Natural killer cell treated with Interleukin-12 subunit alpha and Interleukin-12 subunit beta and Interleukin-15 and Interleukin-18, amount 100 ng/mL, for 72 hours (primary cell): ENCODE results near the gene YWHAB. TPM values are rescaled to one million over a fixed set of nuclear protein-coding genes. Genes with fewer than 3 reads are reported as not detected.
A peak's percentile ranks its signal among the peaks of the same experiment; 100 is the strongest.

ENCODE experiments used
- ATAC-seq, 2 donors: fragments of 150-1000 bp; cut with Tn5 transposase in 1 of 2; sonication (Bioruptor Pico), chemical (Tn5 transposase) in 1 of 2; 2 replicates each; pipeline ENCODE4 v1.10.0; 2021
- DNase-seq: peaks from one replicate; pipeline ENCODE4 v3.0.0; 2022; ENCODE audit warnings: low spot score
- H3K27ac Mint-ChIP-seq, 2 donors: 1 replicate in 1 of 2; 2 replicates in 1 of 2; pipeline ENCODE4 v1.8.0; 2022; ENCODE audit warnings: mixed read lengths in 2 of 2, mild to moderate bottlenecking in 1 of 2, moderate library complexity in 1 of 2
- H3K27me3 Mint-ChIP-seq, 2 donors: 1 replicate in 1 of 2; 2 replicates in 1 of 2; pipeline ENCODE4 v1.8.0; 2022; ENCODE audit warnings: mixed read lengths in 2 of 2
- H3K36me3 Mint-ChIP-seq: one replicate; pipeline ENCODE4 v1.8.0; 2022; ENCODE audit warnings: mixed read lengths
- H3K4me1 Mint-ChIP-seq, 2 donors: 1 replicate in 1 of 2; 2 replicates in 1 of 2; pipeline ENCODE4 v1.8.0; 2022; ENCODE audit warnings: low read depth in 2 of 2, mixed read lengths in 2 of 2, mild to moderate bottlenecking in 1 of 2
- H3K4me3 Mint-ChIP-seq: one replicate; pipeline ENCODE4 v1.8.0; 2022; ENCODE audit warnings: mixed read lengths
- H3K9me3 Mint-ChIP-seq: 2 replicates; pipeline ENCODE4 v1.8.0; 2022; ENCODE audit warnings: mixed read lengths
- total RNA-seq, 2 donors: library from RNA; stranded (reverse); gene quantifications; one replicate each; pipeline ENCODE4 v1.2.3, GENCODE V29; 2022

YWHAB gene
- total RNA-seq, 2 donors from 2014 or later, result 189 to 283 TPM

DNA sequence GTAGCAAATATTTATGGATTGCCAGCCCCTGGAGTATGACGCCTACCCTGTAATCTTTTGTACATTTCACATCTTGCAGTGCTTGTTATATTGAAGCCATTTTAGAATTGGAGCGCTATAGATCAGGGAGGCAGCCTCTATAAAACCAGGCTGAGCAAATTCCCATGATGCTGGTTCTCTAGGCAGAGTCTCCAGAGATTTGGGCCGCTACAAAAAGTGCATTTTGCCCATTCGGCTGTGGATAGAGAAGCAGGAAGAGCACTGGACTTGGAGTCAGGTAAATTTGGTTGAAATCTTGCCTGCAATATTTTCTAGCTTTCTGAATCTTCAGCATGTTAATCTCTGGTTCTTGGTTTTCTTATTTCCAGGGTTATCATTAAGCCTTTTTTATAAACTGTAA lies 2.0 kb downstream of the YWHAB start:
- H3K9me3 Mint-ChIP-seq, result no peaks in the 10 kb centered on the region
- peaks cover 57 to 63% of the 10 kb centered on the region in 2 donors for H3K4me1 Mint-ChIP-seq
- ATAC-seq (no peak), DNase-seq (no peak)
- H3K27ac Mint-ChIP-seq, result peak overlapping the region; percentile 92 to 95
- H3K36me3 Mint-ChIP-seq, result no peaks in the 10 kb centered on the region
- no peaks in the 10 kb centered on the region for H3K27me3 Mint-ChIP-seq
- peak overlapping the region; percentile 97 for H3K4me3 Mint-ChIP-seq

DNA sequence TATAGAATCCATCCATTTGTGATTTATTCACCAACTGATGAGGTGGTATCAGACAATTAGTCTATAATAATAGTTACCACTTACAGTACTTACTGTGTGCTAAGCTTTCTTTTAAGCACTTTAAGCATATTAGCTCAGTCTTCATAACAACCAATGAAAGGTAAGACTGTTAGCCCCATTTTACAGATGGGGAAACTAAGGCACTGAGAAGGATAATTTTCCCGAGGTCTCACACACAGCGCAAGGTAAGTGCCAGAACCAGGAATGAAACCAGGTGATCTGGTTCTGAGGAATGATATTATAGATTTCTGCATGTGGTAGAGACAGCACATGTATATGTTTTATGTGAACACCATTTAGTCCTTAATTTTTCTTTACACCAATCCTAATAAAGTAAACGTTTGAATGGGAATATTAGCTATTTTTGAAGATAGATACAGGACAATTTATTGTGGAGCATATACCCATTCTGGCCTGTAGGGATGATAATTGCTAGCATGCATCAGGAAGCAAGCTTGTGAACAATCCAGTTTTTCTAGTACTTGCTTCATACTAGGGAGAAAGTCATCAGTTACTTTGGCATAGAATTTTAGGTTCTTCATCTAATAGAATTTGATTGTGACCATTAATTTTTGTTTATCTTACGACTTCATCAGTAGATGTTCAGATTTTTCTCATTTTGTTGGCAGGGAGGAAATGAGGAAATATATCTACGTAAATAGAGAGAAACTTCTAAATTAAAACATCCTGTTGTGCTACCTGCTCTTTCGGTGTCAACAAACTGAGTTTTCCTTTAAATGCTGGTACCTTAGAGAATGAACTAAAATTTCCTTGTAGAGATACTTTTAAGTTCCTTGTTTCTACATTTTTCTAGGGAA lies 3.0 kb downstream of the YWHAB start:
- no peaks in the 10 kb centered on the region for H3K27me3 Mint-ChIP-seq

DNA sequence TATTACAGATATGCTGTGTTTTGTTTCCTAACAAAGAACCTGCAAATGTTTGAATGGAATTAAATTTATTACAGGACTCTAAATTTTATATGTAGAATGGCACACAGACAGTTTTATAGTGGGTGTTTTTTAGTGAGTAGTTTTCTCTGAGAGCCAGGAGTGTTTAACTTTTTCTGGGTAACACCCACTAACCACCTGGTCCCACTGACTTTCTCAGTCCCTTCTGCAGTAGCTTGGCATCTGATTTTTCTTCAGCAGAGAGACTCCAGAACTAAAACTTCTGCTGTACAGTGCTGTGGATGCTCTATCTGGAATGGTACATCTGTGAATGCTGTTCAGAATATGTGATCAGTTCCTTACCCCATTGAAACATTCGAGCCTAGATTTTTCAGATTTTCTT lies 6.3 kb downstream of the YWHAB start:
- Mint-ChIP-seq H3K36me3 (peaks cover 5% of the 10 kb centered on the region), H3K27me3 (no peaks in the 10 kb centered on the region), H3K4me1 (peaks cover 70 to 82% of the 10 kb centered on the region in 2 donors), H3K27ac (peak overlapping the region; percentile 19 to 54), H3K9me3 (no peaks in the 10 kb centered on the region), H3K4me3 (peak overlapping the region; percentile 18)
- DNase-seq, result no peak
- no peak for ATAC-seq

More for the DNA sequence above, 3.0 kb downstream of the YWHAB start:
- peak overlapping the region; percentile 97 for H3K4me3 Mint-ChIP-seq
- DNase-seq (no peak), ATAC-seq (no peak)
- H3K36me3 Mint-ChIP-seq, result no peaks in the 10 kb centered on the region
- peaks cover 63 to 66% of the 10 kb centered on the region in 2 donors for H3K4me1 Mint-ChIP-seq
- H3K9me3 Mint-ChIP-seq, result no peaks in the 10 kb centered on the region
- peak overlapping the region; percentile 38 to 54 for H3K27ac Mint-ChIP-seq

DNA sequence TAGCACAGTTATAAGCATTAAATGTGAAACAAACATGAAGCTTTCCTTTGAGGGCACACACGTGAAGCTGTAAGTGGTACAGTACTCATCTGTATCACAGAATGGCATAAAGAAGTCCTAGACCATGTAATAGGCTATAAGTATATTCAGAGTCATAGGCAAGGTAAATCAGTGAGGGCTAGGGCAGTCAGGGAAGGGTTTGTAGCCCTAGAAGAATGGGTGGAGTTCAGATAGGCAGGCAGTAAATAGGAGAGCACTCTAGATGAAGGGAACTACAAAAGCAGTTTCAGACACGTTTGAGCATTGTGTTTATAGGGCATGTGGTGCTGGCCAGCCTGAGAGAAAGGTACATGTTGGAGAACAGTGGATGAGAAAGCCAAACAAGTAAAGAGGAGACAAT lies 9.5 kb downstream of the YWHAB start:
- Mint-ChIP-seq H3K9me3 (no peaks in the 10 kb centered on the region), H3K4me3 (peak overlapping the region; percentile 47), H3K4me1 (peaks cover 60 to 69% of the 10 kb centered on the region in 2 donors), H3K27ac (peak overlapping the region; percentile 20), H3K36me3 (peaks cover 10% of the 10 kb centered on the region), H3K27me3 (no peaks in the 10 kb centered on the region)
- no peak for ATAC-seq
- no peak for DNase-seq

DNA sequence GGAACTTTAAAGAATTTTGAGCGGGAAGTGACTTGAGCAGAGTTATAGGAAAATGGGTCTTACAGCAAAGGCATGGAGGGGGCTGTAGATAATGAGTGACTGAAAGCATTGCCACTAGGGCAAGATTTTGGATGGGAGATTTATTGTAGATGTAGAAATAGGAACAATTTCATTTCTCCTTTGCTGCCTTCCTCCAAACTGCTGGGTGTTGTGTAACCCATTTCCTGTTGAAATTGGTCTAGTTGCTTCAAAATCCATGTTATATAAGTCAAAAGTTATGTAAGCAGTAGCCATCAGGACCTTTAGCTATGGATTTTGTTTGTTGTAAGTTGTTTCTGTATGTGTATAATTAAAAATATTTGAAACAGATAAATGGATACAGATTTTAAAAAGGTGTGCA lies 11.1 kb downstream of the YWHAB start:
- ATAC-seq, result no peak
- H3K4me3 Mint-ChIP-seq, result peak overlapping the region; percentile 61
- peaks cover 10% of the 10 kb centered on the region for H3K36me3 Mint-ChIP-seq
- no peak for DNase-seq
- no peaks in the 10 kb centered on the region for H3K27me3 Mint-ChIP-seq
- H3K9me3 Mint-ChIP-seq, result no peaks in the 10 kb centered on the region
- H3K27ac Mint-ChIP-seq, result peak overlapping the region; percentile 20 to 73
- H3K4me1 Mint-ChIP-seq, result peaks cover 62 to 73% of the 10 kb centered on the region in 2 donors

DNA sequence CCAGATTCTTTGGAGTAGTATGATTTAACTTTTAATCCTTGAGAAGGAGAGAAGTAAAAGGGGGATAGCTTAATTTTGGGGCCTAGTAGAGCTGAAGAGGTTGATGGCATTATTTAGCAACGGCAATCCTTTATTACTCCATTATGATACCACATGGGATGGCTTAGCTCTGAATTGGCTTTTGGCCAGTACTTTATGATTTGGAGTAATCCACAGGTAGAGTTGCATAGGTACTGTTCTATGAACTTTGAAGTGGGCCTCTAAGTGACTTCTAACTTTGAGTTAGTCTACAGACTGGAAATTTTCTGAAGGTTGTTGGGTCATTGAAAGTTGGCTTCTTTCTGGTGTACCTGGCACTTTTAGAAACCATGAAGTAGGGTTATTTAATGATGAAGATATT lies 11.6 kb downstream of the YWHAB start:
- no peak for DNase-seq
- no peaks in the 10 kb centered on the region for H3K27me3 Mint-ChIP-seq
- H3K27ac Mint-ChIP-seq, result peak overlapping the region; percentile 20 to 28
- ATAC-seq, result no peak
- H3K4me1 Mint-ChIP-seq, result peaks cover 58 to 67% of the 10 kb centered on the region in 2 donors
- H3K9me3 Mint-ChIP-seq, result no peaks in the 10 kb centered on the region
- H3K36me3 Mint-ChIP-seq, result peaks cover 10% of the 10 kb centered on the region
- H3K4me3 Mint-ChIP-seq, result peak overlapping the region; percentile 30

DNA sequence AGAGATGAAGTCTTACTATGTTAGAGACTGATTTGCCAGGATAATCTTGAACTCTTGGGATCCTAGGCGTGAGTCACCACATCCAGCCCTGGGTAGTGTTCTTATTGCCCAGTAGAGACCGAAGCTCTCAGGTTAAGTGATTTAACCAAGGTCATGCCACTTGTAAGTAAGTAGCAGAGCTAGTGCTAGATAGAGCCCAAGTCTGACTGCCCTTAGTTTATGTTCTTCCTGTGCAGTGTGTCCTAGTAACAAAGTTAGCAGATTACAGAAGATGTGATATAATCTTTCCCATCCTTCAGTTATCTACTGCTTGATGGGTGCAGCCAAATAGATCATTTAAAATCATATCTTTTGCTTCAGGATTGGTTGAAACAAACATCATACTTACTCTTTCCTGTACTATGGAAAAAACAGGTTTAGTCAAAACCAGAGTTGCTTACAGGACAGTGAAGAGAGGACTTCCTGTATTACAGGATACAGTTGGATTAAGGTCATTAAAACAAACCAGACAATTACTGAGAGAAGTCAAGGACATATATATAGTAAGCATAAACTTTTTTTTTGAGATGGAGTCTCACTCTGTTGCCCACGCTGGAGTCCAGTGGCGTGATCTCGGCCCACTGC lies 14.8 kb downstream of the YWHAB start:
- Mint-ChIP-seq H3K36me3 (peaks cover 23% of the 10 kb centered on the region), H3K27me3 (no peaks in the 10 kb centered on the region), H3K9me3 (no peaks in the 10 kb centered on the region), H3K4me3 (peak overlapping the region; percentile 33), H3K4me1 (peaks cover 40 to 41% of the 10 kb centered on the region in 2 donors), H3K27ac (peak overlapping the region; percentile 76 to 88)
- DNase-seq (no peak), ATAC-seq (peak; percentile 67 to 75)

DNA sequence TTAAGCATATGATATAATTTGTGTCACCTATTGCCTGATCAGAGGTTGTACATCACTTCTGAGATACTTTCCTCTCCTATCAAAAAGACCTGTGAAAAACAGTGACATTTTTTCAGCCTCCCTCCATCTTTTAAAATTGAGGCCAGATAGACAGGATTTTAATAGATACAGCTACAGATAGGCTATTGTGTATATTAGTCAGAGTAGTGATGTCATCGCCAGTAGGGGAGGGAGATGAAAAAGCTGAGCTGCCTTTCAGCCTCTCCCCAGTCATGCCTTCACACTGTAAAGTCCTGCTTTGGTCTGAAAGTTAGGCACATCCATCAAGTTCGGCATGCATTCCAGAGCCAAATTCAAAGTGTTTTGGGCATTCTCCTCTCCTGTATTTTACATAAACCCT lies 16.5 kb downstream of the YWHAB start:
- Mint-ChIP-seq H3K27me3 (no peaks in the 10 kb centered on the region), H3K4me1 (peaks cover 24 to 26% of the 10 kb centered on the region in 2 donors), H3K9me3 (no peaks in the 10 kb centered on the region), H3K4me3 (no peak overlapping the region), H3K36me3 (peaks cover 31% of the 10 kb centered on the region), H3K27ac (peak overlapping the region in 1 of 2 donors; percentile 6)
- DNase-seq (no peak), ATAC-seq (no peak)

DNA sequence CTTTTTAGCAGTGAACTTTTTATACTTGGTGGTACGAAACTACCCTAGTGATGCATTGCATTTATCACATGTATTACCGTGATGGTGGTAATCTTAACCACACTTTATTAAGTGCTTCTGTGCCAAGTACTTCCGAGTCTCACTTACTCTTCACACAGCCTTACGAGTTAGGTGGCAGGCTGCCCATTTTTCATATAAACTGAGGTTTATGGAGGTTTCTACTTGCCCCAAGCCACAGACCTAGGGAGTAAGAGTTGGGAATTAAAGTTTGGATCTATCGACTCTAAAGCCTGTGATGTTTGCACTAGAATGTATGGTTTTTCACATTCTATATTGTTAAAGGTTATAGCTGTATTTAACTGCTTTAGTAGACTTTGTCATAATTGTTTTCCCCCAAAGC lies 18.9 kb downstream of the YWHAB start:
- Mint-ChIP-seq H3K27me3 (no peaks in the 10 kb centered on the region), H3K9me3 (no peaks in the 10 kb centered on the region), H3K4me1 (peaks cover 19% of the 10 kb centered on the region in 2 donors), H3K27ac (peak overlapping the region in 1 of 2 donors; percentile 14), H3K4me3 (no peak overlapping the region), H3K36me3 (peaks cover 26% of the 10 kb centered on the region)
- no peak for DNase-seq
- no peak for ATAC-seq

DNA sequence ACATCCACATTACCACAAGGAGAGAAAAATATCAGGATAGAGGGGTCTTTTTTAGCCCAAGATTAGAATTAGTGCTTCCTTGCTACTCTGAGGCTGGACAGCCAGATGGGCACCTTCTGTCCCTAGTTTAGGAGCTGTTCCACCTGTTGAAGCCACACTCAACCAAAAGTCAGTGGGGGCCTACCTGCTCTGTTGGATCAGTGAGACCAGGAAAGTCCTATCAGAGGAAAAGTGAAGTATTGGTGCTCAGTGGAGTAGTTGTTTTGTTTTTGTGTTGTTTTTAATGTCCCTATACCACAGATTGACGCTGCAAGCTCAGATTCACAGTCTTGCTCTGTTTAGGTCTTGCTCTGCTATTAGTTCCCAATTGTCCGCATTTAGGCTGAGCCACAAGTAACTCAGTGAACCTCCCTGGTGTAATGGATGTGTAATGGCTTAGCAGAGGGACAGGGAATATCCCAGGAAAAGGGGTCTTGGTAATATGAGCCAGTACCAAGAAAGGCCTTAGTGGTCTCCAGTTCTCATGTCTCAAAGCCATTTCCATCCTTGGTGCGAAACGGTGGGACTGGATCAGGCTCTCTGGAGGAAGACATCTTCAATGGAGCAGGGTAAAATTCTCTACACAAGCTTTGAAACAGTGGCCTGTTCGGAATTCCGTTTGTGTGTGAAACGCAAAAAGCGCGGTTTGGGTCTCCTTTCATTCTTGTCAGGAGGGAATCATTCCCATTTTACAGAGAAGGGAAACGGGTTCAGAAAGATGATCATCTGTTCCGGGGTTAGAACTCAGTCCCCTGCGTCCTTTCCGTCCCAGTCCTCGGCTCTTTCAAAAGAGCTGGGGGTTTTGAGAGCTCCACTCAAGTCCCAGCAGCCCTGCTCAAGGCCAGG lies 23.7 kb downstream of the YWHAB start:
- Mint-ChIP-seq H3K27me3 (no peaks in the 10 kb centered on the region), H3K4me1 (peaks cover 13 to 18% of the 10 kb centered on the region in 2 donors), H3K36me3 (peaks cover 15% of the 10 kb centered on the region), H3K4me3 (peak overlapping the region; percentile 85), H3K27ac (peak overlapping the region; percentile 37 to 57), H3K9me3 (no peaks in the 10 kb centered on the region)
- no peak for DNase-seq
- no peak for ATAC-seq

DNA sequence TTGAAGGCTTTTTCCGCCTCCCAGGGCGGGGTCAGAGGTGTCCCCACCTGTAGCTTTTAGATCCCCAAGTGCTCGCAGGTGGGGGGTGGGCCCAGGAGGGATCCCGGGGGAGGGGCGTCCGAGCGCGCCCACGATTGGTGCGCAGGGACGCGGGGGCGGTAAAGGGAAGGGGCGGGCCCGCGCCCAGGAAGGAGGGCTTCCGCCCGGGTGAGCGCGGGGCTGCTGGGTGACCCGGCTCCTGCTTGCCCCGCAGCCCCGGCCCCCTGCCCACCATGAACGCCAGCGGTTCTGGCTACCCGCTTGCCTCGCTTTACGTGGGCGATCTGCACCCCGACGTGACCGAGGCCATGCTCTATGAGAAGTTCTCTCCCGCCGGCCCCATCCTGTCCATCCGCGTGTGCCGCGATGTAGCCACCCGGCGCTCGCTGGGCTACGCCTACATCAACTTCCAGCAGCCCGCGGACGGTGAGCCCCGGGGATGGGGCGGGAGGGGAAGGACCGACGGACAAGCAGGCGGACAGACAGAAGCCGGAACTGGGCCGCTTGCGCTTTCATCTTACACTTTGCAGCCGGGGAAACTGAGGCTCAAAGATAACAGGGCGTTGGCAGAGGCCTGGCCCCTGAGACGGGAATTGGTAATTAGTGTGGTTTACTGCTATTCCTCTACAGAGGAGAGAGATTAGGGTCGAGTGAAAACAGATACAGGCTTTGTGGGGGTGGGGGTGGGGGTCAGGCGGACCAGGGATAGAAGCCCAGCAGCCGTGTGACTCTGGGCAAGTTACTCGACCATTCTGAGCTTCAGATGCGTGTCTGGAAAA lies 24.6 kb downstream of the YWHAB start, which contains the start of gene PABPC1L:
Gene PABPC1L, plus strand, starts transcription at position 189 of the 818 bp plus-strand sequence. Its CDS starts 84 bp downstream, at position 273.
- H3K4me1 Mint-ChIP-seq, result peaks cover 19 to 25% of the 10 kb centered on the region in 2 donors
- ATAC-seq (peak; percentile 95 to 96), DNase-seq (peak; percentile 86)
- no peaks in the 10 kb centered on the region for H3K9me3 Mint-ChIP-seq
- peak within 1 kb of the TSS; percentile 47 to 57 for H3K27ac Mint-ChIP-seq
- peaks cover 10% of the 10 kb centered on the region for H3K36me3 Mint-ChIP-seq
- peak within 1 kb of the TSS; percentile 85 for H3K4me3 Mint-ChIP-seq
- no peaks in the 10 kb centered on the region for H3K27me3 Mint-ChIP-seq

DNA sequence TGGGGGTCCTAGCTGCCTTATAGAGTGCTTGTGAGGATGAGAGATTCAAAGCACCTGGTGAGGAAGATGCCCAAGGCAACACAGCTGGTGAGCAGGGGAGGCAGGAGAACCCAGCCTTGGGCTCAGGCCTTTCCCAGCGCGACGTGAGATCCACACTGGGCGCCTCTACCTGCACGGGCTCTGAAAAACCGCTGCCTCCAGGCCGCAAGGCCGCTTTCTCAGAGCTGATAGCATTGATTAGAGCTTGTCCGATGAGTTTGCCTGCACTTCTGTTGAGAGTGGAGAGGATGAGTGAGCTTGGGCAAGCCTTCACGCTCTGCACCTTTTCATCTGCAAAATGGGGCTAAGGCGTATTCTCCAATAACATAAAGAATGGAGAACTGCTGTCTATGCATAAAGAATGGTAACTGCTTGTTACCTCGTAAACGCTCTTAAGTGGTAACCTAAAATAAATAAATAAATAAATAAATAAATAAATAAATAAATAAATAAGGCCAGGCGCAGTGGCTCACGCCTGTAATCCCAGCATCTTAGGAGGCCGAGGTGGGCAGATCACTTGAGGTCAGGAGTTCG lies 25.3 kb downstream of the YWHAB start:
- no peak for ATAC-seq
- Mint-ChIP-seq H3K4me1 (peaks cover 21 to 27% of the 10 kb centered on the region in 2 donors), H3K36me3 (peaks cover 4% of the 10 kb centered on the region), H3K27ac (peak overlapping the region in 1 of 2 donors; percentile 47), H3K9me3 (no peaks in the 10 kb centered on the region), H3K4me3 (peak overlapping the region; percentile 85), H3K27me3 (no peaks in the 10 kb centered on the region)
- DNase-seq, result no peak
